GM21737 (cell line): ENCODE results near the gene TBC1D19.
"Not testable (repeated sequence)": the region's sequence is repeated elsewhere in the genome, so short reads cannot be mapped to it uniquely, and the experiment has no call there.

Experiments used
- ATAC-seq: cut with Tn5 transposase; IDR thresholded peaks from one replicate; pipeline ENCODE4 v1.9.1; 2021; ENCODE audit warnings: mild to moderate bottlenecking, moderate library complexity; ENCODE audit not compliant: unreplicated experiment

Gene TBC1D19

DNA sequence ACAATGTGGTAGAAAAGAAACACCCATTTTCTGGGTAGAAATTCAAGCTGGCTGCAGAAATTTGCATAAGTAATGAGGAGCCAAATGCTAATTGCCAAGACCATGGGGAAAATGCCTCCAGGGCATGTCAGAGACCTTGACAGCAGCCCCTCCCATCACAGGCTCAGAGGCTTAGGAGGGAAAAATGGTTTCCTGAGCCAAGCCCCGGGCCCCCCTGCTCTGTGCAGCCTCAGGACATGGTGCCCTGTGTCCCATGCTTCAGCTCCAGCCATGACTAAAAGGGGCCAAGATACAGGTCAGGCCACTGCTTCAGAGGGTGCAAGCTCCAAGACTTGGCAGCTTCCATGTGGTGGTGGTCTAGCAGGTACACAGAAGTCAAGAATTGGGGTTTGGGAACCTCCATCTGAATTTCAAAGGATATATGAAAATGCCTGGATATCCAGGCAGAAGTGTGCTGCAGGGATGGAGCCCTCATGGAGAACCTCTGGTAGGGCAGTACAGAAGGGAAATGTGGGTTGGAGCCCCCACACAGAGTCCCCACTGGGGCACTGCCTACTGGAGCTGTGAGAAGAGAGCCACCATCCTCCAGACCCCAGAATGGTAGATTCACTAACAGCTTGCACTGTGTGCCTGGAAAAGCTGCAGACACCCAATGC, 95.3 kb downstream of the TBC1D19 start:
- ATAC-seq: not testable (repeated sequence)

DNA sequence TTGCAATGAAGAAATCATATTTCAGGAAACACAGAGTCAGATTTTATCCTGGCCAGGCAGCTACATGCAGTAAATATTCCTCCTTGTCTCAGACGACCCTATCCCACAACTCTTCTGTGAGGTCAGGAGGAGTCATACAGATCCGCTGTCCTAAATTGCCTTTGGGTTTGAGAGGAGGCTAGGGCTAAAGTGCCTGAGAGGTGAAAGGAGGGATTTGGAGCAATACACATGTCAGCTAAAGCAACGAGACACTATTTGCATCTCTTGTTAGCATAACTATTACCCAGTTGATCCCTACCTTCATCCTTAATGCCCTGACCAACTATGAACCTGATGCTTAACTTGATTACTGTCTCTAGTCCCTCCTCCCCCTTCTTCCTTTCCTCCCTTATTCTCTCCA, 98.6 kb downstream of the TBC1D19 start:
- ATAC-seq: no peak

DNA sequence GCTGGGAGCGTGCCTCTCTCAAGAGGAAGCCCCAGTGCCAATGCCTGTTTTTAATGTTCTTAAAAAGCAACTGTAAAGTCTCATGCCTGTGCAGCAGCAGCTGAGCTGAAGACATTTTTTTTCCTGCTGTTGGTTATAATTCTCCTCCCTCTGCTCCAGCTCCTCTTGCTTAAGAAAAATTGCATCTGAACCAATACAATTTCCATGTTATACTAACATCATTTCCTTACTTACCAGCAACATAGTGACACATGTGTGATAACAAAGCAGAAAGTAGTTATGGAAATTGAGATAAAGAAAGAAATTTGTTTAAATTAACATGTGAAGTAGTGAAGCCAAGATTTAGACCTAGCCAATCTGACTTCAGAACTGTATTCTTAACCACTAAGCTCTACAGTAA, 101.4 kb downstream of the TBC1D19 start:
- ATAC-seq: no peak

DNA sequence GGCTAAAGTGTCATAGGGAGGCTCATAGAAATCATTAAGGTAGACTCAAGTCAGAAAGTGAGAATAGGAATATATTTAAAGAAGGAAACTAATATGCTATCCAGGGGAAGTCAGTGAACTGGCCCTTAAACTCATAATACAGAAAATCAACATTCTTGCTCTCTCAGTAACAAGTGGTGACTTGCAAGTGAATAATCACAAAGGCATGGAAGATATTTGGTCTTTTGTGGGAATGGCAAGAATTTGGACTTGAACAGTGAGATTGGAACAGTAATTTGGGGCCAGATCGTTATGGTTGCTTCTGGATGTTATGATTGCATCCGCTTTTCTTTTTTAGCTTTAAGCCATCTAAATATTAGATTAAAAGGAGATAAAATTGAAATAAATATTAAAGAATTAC, 103.8 kb downstream of the TBC1D19 start:
- ATAC-seq: no peak

DNA sequence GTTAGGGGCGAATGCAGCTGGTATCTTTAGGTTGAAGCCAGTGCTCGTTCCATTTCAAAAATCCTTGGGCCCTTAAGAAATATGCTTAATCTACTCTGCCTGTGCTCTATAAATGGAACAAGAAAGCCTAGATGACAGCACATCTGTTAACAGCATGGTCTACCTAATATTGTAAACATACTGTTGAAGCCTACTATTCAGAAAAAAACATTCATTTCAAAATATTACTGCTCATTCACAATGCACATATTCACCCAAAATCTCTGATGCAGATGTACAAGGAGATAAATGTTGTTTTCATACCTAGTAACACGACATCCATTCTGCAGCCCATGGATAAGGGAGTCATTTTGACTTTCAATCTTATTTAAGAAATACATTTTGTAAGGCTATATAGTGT, 106.6 kb downstream of the TBC1D19 start:
- ATAC-seq: no peak

DNA sequence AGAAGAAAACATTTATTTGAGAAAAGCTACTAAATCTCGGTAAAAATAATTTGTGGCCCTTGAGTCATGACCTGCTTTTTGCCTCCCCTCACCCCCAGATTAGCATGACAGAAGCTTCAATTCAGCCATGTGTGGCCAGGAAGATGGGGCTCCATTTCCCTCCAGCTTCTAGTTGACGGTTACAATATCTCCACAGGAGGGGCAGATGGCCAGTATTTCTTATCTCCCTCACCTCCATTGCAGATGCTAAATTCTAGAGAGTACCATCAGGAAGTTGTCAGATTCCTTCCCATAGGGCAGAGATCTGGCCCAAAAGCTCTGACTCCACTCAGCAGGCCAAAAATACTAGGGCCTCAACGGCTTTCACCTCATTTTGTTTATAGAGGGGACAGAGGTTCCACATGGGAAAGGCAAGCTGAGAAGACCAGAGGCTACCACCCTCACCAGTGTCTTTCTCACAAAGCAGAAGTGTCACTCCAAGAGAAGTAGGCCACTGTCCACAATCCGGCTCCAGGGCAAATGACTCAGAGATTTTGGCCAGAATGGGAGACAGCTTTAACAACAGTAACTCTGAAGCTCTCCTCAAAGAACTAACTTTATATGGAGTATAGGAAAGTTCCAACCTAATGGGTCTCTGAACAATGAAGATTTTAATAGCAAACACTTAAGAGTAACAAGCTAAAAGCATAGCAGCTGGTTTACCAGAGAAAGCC, 108.3 kb downstream of the TBC1D19 start:
- no peak for ATAC-seq

DNA sequence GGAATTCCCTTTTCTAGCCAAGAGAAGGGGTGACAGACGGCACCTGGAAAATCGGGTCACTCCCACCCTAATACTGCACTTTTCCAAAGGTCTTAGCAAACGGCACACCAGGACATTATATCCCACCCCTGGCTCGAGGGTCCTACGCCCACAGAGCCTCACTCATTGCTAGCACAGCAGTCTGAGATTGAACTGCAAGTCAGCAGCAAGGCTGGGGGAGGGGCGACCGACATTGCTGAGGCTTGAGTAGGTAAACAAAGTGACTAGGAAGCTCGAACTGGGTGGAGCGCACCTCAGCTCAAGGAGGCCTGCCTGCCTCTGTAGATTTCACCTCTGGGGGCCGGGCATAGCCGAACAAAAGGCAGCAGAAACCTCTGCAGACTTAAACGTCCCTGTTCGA, 110.2 kb downstream of the TBC1D19 start:
- not testable (repeated sequence) for ATAC-seq

DNA sequence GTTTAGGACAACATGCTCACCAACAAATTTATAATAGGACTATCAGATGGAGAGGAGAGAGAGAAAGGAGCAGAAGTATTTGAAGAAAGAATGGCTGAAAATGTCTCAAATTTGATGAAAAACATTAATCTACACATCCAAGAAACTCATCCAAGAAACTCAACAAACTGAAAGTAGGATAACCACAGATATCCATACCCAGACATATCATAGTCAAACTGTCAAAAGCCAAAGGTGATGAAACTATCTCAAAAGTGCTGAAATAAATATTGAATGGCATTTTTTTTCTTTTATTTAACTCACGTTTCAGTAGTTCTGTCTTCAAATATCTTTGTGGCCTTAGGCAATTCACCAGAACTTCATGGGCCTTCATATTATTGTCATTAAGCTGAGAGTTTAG, 116.2 kb downstream of the TBC1D19 start:
- ATAC-seq: no peak

DNA sequence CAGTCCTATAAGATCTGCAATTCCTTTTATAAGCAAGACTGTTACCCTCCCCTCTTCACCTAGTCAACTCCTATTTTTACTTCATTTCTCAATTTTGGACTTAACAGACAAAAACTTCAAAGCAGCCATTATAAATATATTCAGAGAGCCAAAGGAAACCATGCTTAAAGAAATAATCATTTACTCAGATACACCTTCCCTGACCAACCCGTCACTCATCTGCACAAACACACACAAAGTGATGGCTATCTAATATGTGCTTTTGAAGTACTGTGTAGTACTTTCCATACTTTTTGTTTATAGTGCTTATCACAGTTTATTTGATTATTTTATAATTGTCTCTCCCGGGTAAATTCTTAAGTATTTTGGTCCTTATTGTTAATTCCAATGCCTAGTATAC, 117.2 kb downstream of the TBC1D19 start:
- ATAC-seq: no peak

DNA sequence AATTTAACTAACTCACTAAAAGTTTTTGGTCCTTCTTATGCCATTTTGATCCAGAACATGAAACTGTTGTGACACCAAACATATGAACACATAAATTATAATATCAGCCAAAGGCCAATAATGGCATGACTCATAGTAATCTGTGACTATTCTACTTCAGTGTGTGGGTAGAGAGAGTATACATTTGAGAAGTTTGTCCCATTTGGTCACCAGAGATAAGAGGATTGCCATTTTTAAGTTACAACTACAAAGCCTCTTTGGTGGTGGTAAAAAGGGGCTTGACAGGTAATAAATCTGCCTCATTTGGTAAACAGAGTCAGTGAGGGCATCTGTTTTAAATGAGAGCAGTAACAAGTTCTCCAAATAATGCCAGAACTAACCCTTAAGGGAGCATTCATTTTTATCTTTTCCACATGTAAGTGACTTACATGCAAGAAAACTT, 117.9 kb downstream of the TBC1D19 start:
- ATAC-seq: no peak

DNA sequence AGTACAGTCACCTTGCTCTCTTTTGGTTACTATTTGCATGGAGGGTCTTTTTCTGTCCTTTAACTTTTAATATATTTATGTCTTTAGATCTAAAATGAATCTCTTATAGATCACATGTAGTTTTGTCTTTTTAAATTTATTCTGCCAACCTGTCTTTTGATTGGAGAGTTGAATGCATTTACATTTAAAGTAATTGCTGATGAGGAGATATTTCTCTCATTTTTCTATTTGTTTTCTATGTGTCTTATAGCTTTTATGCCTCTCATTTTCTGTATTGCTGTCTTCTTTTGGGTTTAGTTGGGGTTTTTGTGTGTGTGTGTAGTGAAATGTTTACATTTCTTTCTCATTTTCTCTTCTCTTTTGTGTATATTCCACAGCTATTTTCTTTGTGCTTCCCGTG, 123.5 kb downstream of the TBC1D19 start:
- no peak for ATAC-seq

DNA sequence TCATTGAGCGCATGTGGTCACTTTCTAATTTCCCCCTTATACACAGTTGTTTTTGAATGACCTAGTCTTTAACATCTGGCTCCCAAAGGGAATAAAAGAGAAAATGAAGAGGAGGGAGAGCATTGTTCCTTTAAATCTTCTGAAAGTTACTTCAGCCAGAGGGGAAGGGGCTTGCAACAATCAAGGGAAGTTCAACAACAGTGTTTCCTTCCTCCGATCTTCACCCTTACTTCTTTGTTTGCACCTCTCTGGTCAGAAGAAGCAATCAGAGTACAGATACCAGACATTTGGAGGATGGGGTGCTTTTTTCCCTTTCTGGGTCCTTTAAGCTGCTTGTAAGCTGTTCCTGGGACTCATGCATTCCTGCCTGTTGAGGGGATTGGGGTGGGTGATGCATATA, 125.4 kb downstream of the TBC1D19 start:
- no peak for ATAC-seq

DNA sequence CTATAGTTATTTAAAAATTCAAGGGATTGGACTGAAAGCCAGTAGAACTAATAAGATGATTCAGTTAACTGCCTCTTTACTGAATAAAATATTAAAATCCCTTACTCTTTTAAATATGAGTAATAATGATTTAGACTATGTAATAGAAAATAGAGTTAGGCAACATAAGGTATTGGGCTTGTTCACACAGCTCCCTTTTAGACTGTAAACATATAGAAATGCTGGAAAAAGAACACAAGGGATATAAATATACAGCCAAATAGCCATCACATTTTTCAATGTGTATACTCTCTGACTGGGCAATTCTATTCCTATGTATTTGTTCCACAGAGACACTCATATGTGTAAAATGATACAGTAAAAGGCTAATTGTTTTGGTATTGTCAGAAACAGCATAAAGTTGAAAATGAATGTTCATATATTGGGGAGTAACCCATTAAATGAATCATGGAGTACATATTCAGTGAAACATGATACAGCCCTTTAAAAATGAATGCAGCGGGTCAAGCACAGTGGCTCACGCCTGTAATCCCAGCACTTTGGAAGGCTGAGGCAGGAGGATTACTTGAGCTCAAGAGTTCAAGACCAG, 129.8 kb downstream of the TBC1D19 start:
- ATAC-seq: no peak

DNA sequence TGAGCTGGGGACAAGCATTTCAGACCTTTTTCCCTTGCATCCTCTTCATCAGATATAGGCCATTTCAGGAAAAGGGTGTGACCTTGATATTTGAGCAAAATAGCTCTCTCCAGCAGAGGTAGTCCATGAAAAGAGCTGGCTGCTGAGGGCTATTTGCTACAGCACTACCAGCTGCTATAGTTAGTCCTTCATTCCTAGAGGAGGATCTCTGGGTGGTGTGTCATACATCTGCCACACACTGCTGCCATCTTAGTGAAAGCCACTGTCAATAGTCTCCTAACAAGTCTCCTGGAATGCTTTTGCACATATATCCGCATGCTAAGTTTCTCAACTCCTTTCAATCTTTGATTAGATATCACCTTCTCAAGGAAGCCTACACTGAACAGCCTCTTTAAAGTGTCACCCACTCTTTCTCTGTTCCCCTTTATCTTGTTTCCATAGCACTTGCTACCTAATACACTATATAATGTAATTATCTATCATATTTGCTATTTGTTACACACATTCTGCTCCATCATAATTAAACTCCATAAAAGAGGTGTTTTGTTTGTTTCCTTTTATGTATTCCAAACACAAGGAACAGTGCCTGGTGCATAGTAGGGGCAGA, 131.9 kb downstream of the TBC1D19 start:
- ATAC-seq: no peak

DNA sequence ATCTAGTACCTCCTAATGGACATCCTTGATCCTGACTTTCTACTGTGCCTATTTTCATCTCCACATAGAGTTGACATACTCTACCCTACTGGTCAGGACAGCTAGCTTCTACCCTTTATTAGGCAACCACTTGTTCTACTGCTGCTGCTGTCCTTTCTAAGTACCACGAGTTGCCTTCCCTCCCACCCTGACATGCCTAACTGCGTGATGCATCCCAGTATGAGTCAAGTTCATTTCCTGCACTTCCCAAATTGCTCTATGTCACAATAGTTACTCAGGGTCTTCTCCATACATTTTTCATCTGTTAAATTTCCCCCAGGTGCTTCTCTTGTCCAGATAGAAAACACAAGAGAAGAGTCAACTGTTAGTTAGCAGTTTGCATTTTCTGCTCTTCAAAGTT, 133.4 kb downstream of the TBC1D19 start:
- no peak for ATAC-seq

DNA sequence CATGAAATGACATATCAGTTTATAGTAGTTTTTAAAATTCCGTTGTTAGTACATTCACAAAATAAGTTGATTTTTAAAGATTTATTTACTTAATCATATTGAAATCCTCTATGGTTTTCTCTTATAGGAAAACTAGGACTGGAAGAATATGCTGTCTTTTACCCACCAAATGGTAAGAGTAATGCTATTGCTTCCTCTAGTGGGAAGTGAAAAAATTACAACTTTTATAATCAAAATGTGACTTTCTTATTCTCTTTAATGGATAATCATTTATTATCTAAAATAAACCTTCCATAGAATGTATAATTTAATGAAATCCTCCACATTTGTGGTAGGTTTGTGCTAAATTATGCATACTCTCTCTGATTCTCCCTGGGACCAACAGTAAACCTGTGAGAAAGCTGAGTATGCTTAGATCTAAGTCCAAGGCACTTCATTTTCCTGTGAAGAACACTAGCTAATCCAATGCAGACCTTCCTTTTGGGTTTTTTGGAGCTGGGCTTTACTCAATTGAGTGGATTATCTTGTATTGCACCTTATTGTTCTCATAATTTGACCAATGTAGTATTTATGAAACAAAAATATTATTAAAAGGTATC, 136.2 kb downstream of the TBC1D19 start:
- no peak for ATAC-seq

DNA sequence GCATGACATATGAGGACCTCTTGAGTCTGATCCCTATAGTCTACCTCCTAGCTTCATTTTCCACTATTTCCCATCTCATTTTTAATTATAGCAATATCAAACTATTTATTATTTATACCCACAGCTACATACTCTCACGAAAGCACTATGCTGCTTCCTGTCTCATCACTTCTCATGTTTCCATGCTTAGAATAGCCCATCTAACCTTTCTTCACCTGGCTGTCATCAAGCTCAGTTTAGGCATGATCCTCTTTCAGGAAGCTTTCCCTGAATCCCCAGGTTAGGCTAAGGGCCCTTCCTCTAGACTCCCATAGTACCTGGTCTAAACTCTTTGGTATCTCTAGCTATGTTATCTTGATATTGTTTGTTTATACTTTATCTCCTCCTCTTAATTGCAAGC, 137.8 kb downstream of the TBC1D19 start:
- no peak for ATAC-seq

DNA sequence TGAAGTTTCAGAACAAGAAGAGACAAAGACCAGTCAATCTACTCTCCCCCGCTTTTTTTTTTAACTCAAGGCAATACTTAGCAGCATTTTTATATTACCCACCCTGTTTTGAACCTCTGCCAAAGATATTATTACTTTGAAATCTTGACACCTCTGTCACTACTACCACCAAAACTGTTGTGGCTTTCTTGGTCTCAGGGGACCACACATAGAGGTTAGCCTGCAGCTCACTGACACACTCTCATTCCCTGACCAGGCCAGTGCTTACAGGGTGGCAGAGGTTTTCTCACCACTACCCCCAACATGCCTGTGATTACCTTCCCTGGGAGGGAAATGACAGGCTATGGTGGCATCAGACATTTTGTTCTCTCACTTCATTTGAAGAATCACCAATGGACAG, 139.3 kb downstream of the TBC1D19 start:
- ATAC-seq: peak; percentile 97

DNA sequence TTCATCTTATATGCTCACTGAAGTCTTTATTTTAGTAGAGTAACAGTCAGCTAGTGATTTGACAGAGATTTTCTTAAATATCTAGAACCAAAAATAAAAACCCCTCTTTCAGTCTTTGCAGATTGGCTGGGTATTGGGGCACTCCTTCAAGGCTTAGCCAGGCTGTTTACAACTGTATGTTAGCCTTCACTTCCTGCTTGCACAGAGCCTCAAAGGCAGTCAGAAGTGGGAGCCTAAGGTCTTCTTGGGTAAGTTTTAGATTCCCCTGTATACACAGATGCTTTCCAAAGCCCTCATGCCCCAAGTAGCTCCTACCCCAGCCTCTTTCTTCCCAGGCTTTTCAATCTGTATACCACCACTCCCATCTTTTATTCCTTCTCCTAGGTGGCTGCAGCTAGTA, 140.7 kb downstream of the TBC1D19 start:
- no peak for ATAC-seq

DNA sequence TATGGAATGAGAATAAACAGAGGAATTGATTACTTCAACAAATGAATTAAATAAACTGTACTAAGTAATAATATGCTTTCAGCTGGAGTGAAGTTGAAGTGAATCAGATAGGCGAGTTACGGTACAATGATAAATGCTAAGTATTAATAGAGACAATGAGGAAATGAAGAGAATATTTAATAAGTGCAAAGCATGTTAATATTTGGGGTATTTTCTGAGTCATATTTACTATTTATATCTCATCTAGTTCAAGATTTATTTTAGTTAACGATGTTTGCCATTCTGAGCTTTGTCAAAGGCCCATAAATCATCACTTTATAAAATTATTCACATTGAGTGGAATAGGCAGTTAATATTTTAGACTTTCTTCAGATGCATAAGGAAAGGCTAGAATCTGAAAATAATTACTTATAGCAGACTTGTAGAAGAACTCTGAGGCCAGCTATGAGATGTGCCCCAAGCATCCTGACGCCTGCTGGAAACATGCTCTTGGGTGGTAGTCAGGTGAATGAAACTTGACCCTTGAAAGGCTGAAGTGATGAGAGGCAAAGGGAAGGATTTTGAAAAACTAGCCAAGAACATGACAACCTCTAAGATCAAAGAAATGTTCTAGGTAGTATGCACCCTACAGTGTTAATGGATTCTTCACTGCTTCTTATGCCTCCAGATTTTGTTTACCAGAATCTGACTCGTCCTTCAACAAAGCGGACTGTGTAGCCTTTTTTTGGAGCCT, 142.9 kb downstream of the TBC1D19 start:
- no peak for ATAC-seq

DNA sequence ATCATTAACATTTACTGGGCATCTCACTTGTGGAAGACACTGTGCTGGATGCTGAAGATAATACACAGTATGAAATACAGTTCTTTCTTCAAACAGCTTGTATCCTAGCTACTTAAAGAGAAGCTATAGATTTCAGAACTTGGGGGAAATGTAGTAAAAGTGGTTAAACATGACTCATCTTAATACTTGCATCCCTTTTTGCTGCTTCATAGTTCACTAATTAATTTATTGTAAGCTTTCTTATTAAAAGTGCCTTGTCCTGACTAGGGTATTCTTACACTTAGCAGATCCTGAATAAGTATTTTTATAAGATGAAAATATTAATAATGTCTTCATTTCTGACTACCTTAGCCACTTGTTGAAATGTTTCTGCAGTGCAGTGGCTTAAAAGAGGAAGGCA, 144.0 kb downstream of the TBC1D19 start:
- no peak for ATAC-seq
